Choroid plexus epithelial cell (primary cell): Measurements from ENCODE around the gene SANBR.

Experiments used
- DNase-seq: peaks from one replicate; pipeline ENCODE4 v3.0.0-alpha.2; 2010; ENCODE audit warnings: low read depth
- H3K4me3 ChIP-seq: 2 replicates; pipeline ENCODE4 v1.5.1; 2011; ENCODE audit warnings: low read depth, mild to moderate bottlenecking, control low read depth, low read length, moderate library complexity
- TF ChIP-seq, protein P1 (sequence below): conservative IDR thresholded peaks from 2 replicates; pipeline ENCODE4 v1.5.1; 2011; ENCODE audit warnings: low read depth, mild to moderate bottlenecking, control low read depth, inconsistent platforms, low read length, moderate library complexity

Gene SANBR

DNA sequence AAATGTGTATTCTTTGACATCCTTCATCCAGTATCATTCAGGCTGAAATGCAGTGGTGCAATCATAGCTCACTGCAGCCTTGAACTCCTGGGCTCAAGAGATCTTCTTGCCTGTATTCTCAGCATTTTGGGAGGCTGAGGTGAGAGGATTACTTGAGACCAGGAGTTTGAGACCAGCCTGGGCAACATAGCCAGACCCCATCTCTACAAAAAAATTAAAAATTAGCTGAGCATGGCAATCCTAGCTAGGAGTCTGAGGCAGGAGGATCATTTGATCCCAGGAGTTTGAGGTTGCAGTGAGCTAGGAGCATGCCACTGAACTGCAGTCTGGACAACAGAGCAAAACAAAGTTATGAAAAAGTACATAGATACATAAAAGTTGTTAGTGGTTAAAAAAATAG, 24.1 kb downstream of the SANBR start:
- DNase-seq, result no peak
- H3K4me3 ChIP-seq, result no peak overlapping the region
- TF ChIP-seq, protein P1, sequence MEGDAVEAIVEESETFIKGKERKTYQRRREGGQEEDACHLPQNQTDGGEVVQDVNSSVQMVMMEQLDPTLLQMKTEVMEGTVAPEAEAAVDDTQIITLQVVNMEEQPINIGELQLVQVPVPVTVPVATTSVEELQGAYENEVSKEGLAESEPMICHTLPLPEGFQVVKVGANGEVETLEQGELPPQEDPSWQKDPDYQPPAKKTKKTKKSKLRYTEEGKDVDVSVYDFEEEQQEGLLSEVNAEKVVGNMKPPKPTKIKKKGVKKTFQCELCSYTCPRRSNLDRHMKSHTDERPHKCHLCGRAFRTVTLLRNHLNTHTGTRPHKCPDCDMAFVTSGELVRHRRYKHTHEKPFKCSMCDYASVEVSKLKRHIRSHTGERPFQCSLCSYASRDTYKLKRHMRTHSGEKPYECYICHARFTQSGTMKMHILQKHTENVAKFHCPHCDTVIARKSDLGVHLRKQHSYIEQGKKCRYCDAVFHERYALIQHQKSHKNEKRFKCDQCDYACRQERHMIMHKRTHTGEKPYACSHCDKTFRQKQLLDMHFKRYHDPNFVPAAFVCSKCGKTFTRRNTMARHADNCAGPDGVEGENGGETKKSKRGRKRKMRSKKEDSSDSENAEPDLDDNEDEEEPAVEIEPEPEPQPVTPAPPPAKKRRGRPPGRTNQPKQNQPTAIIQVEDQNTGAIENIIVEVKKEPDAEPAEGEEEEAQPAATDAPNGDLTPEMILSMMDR, result no peak

DNA sequence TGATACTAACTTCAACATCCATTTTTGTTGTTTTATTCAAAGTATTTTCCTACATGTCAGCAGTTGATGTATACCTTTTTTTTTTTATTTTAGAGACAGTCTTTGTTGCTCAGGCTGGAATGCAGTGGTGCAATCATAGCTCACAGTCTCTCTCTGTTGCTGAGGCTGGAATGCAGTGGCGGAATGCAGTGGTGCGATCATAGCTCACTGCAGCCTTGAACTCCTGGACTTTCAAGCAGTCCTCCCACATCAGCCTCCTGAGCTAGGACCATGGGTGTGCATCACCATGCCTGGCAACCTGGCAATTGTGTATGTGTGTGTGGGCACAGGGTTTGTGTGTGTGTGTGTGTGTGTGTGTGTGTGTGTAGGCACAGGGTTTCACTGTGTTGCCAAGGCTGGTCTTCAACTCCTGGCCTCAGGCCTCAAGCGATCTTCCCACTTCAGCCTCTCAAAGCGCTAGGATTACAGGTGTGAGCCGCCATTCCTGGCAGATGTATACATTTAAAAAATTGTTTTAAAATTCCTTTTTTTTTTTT, 24.8 kb downstream of the SANBR start:
- H3K4me3 ChIP-seq, result no peak overlapping the region
- DNase-seq, result peak; percentile 75
- TF ChIP-seq, protein P1, result no peak

DNA sequence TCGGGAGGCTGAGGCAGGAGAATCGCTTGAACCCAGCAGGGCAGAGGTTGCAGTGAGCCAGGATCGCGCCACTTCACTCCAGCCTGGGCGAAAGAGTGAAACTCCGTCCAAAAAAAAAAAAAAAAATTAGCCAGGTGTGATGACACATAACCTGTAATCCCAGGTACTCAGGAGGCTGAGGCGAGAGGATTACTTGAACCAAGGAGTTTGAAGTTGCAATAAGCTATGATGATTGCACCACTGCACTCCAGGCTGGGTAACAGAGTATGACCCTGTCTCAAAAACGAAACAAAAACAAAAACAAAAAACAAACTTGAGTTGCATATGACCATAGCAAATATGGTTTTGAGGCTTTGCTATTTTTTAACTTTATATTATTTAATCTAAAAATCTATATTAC, 25.8 kb downstream of the SANBR start:
- H3K4me3 ChIP-seq, result no peak overlapping the region
- TF ChIP-seq, protein P1, result no peak
- no peak for DNase-seq

DNA sequence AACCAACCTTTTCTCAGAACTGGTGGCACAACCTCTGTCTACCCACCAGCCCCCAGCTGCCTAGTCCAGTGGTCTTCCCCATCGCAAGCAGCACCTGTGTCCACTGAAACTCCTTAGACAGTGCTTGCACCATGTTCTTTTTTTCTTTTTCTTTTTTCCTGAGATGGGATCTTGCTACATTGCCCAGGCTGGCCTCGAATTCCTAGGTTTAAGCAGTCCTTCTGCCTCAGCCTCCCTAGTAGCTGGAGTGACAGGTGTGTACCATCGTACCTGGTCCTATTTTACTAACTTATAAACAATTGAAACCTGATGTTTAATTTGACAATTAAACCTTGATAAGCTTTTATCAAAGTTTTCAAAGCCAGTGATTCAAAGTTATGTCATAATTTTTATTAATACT, 30.8 kb downstream of the SANBR start:
- TF ChIP-seq, protein P1, result no peak
- DNase-seq, result no peak
- H3K4me3 ChIP-seq, result no peak overlapping the region

DNA sequence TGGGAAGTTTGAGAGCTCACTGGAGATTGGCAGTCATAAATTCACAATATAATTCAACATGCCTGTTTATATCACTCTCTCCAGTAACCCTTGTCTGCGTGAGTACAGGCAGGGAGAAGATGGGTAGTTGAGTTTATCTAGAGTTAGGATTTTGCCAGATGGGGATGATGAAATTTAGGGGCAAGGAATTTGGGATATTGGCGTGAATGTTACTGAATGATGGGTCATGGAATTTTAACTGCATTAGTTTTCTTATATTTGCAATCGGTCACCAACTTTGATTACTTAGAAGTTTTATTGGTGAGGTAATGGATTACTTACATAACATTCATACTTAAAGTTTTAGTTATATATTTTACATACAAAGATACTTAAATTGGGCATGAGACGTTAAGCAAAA, 35.1 kb downstream of the SANBR start:
- TF ChIP-seq, protein P1, result no peak
- no peak for DNase-seq
- H3K4me3 ChIP-seq, result no peak overlapping the region

DNA sequence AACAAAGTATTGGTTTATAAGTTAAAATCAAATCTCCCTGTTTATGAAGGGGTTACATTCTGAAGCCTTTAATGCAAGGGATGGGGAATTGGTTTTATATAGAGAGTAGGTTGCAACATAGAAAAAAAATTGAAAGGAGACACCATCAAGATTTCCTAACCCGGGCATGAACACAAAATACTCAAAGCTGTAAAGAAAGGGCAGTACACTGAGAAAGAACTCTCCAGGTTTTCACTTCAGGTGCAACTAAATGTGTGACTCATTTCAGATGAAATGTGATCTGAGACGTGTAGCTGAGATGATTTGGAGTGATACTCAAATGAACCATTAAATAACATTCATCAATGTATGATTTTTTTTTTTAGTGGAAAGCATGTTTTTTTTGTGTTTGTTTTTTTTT, 43.6 kb downstream of the SANBR start:
- no peak overlapping the region for H3K4me3 ChIP-seq
- DNase-seq, result peak; percentile 14
- TF ChIP-seq, protein P1, result no peak

DNA sequence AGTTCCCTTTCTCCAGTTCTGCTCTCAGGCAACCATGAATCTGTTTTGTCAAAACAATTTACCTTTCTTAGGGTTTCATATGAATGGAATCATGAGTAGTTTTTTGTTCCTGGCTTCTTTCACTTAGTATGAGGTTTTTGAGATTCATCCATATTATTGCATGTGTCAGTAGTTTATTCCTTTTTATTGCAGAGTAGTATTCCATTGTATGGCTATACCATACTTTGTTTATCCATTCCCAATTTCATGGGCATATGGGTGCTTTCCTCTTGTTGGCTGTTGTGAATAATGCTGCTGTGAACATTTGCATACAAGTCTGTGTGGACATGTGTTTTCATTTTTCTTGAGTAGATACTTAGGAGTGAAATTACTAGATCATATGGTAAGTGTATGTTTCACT, 46.0 kb downstream of the SANBR start:
- no peak for DNase-seq
- TF ChIP-seq, protein P1, result no peak
- no peak overlapping the region for H3K4me3 ChIP-seq
